ENCODE data around the gene DNAJC28.
"Not testable (repeated sequence)": the region's sequence is repeated elsewhere in the genome, so short reads cannot be mapped to it uniquely, and the experiment has no call there.

The DNAJC28 gene

GRCh38 chr21:33452362-33452761 is 39.2 kb downstream of the DNAJC28 start:
- no peak overlapping the region for H3K4me3 ChIP-seq (ENCODE audit: control insufficient read depth, low read depth, low read length)
- no peak for TF ChIP-seq CTCF (conservative IDR thresholded peaks at IDR 0.05; ENCODE audit: control insufficient read depth, insufficient read depth, low read depth, low read length)
- DNase-seq (ENCODE audit: low read depth) = no peak

GRCh38 chr21:33451634-33452071 is 39.9 kb downstream of the DNAJC28 start:
- H3K4me3 ChIP-seq (ENCODE audit: control insufficient read depth, low read depth, low read length) = no peak overlapping the region
- peak; percentile 48 for DNase-seq (ENCODE audit: low read depth)
- no peak for TF ChIP-seq CTCF (conservative IDR thresholded peaks at IDR 0.05; ENCODE audit: control insufficient read depth, insufficient read depth, low read depth, low read length)

- no peak for TF ChIP-seq CTCF (conservative IDR thresholded peaks at IDR 0.05; ENCODE audit: control insufficient read depth, insufficient read depth, low read depth, low read length)
- DNase-seq (ENCODE audit: low read depth) = no peak
- no peak overlapping the region for H3K4me3 ChIP-seq (ENCODE audit: control insufficient read depth, low read depth, low read length)
Measured at GRCh38 chr21:33449616-33450015, 41.9 kb downstream of the DNAJC28 start.

- not testable (repeated sequence) for H3K4me3 ChIP-seq (ENCODE audit: control insufficient read depth, low read depth, low read length); DNase-seq (ENCODE audit: low read depth)
Measured at GRCh38 chr21:33446620-33447019, 44.9 kb downstream of the DNAJC28 start.

- TF ChIP-seq CTCF (conservative IDR thresholded peaks at IDR 0.05; ENCODE audit: control insufficient read depth, insufficient read depth, low read depth, low read length) = no peak
- H3K4me3 ChIP-seq (ENCODE audit: control insufficient read depth, low read depth, low read length) = no peak overlapping the region
- no peak for DNase-seq (ENCODE audit: low read depth)
Measured at GRCh38 chr21:33444499-33444898, 47.0 kb downstream of the DNAJC28 start.

- no peak for TF ChIP-seq CTCF (conservative IDR thresholded peaks at IDR 0.05; ENCODE audit: control insufficient read depth, insufficient read depth, low read depth, low read length)
- H3K4me3 ChIP-seq (ENCODE audit: control insufficient read depth, low read depth, low read length) = no peak overlapping the region
- no peak for DNase-seq (ENCODE audit: low read depth)
Measured at GRCh38 chr21:33443194-33443593, 48.3 kb downstream of the DNAJC28 start.

- no peak for TF ChIP-seq CTCF (conservative IDR thresholded peaks at IDR 0.05; ENCODE audit: control insufficient read depth, insufficient read depth, low read depth, low read length)
- DNase-seq (ENCODE audit: low read depth) = peak; percentile 83
- H3K4me3 ChIP-seq (ENCODE audit: control insufficient read depth, low read depth, low read length) = no peak overlapping the region
Measured at GRCh38 chr21:33441489-33442477, 49.7 kb downstream of the DNAJC28 start.
